ENCODE results near the gene TRRAP. TPM values are rescaled to one million over a fixed set of nuclear protein-coding genes. Genes with fewer than 3 reads are reported as not detected.

Gene TRRAP
- polyA plus RNA-seq, 1 donor (not counting 4 experiments of a cell fraction or from before 2014, with no cell fraction given), result 6.1 TPM

DNA sequence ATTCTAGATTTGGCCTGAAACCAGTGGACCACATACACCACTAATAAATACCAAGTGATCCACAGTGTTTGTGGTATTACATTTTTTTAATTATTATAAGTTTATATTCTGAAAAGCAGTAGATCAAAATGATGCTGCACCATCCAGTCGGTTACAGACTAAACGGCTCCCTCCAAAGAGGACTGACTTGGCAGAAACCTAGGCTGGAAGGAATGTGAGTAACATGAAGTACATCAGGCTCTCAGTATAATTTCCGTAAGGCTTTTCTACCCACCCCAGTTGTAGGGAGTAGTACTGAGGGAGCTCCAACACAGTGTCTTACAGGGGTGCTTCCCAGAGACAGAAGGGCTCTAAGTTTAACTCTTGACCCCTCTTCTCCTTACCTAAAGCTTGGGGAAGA, 119.5 kb downstream of the TRRAP start:
- Histone ChIP-seq H2AFZ (ENCODE audit: control insufficient read depth, low read length) (no peak overlapping the region), H3K4me1 (ENCODE audit: control insufficient read depth, extremely low read depth, insufficient read depth, low read length) (no peaks in the 10 kb centered on the region), H4K20me1 (ENCODE audit: control insufficient read depth, extremely low read depth, insufficient read depth, low read length) (no peaks in the 10 kb centered on the region), H3K27me3 (ENCODE audit: control insufficient read depth, extremely low read depth, insufficient read depth, low read length) (no peaks in the 10 kb centered on the region), H3K36me3 (ENCODE audit: control insufficient read depth in 2 of 2, extremely low read depth in 1 of 2, insufficient read depth in 2 of 2, low read length in 2 of 2) (peaks cover 26 to 32% of the 10 kb centered on the region in 2 experiments), H3K79me2 (ENCODE audit: control insufficient read depth, insufficient read depth, low read length) (no peaks in the 10 kb centered on the region), H3K9ac (ENCODE audit: control insufficient read depth, extremely low read depth, insufficient read depth, low read length) (no peak overlapping the region), H3K9me3 (ENCODE audit: control insufficient read depth, low read depth, low read length) (no peaks in the 10 kb centered on the region), H3K27ac (ENCODE audit: control insufficient read depth, insufficient read depth, low read length) (no peak overlapping the region), H3K4me3 (ENCODE audit: control insufficient read depth in 2 of 3, extremely low read depth in 1 of 3, insufficient read depth in 2 of 3, low read depth in 1 of 3, low read length in 3 of 3) (no peak overlapping the region), H3K4me2 (ENCODE audit: control insufficient read depth, extremely low read depth, insufficient read depth, low read depth, low read length) (no peak overlapping the region), H3K9me1 (ENCODE audit: control insufficient read depth, extremely low read depth, insufficient read depth, low read length) (no peaks in the 10 kb centered on the region)
- FAIRE-seq (no peak), DNase-seq (ENCODE audit: low read depth, low spot score) (no peak)
- no peak for TF ChIP-seq EZH2 (IDR thresholded peaks at IDR 0.05; ENCODE audit: low read length)
- dilution Hi-C loops (cut with MboI; ENCODE audit: extremely low pct_ligation_motif_present, low sequenced_read_pairs), result no loop called here

GRCh38 chr7:98998821-98999725, 120.7 kb downstream of the TRRAP start:
- no peaks in the 10 kb centered on the region for H3K9me3 ChIP-seq (ENCODE audit: control insufficient read depth, low read depth, low read length)
- DNase-seq (ENCODE audit: low read depth, low spot score), result no peak
- dilution Hi-C loops (cut with MboI; ENCODE audit: extremely low pct_ligation_motif_present, low sequenced_read_pairs), result no loop called here
- FAIRE-seq, result no peak
- no peaks in the 10 kb centered on the region for H3K4me1 ChIP-seq (ENCODE audit: control insufficient read depth, extremely low read depth, insufficient read depth, low read length)
- H3K36me3 ChIP-seq (ENCODE audit: control insufficient read depth in 2 of 2, extremely low read depth in 1 of 2, insufficient read depth in 2 of 2, low read length in 2 of 2), result peaks cover 22 to 23% of the 10 kb centered on the region in 2 experiments
- H3K4me2 ChIP-seq (ENCODE audit: control insufficient read depth, extremely low read depth, insufficient read depth, low read depth, low read length), result no peak overlapping the region
- H3K27me3 ChIP-seq (ENCODE audit: control insufficient read depth, extremely low read depth, insufficient read depth, low read length), result no peaks in the 10 kb centered on the region
- H2AFZ ChIP-seq (ENCODE audit: control insufficient read depth, low read length), result no peak overlapping the region
- H3K4me3 ChIP-seq (ENCODE audit: control insufficient read depth in 2 of 3, extremely low read depth in 1 of 3, insufficient read depth in 2 of 3, low read depth in 1 of 3, low read length in 3 of 3), result no peak overlapping the region
- TF ChIP-seq EZH2 (IDR thresholded peaks at IDR 0.05; ENCODE audit: low read length) (no peak), CTCF (optimal IDR thresholded peaks at IDR 0.05 in 1 of 3, IDR thresholded peaks at IDR 0.05 in 1 of 3, conservative IDR thresholded peaks at IDR 0.05 in 1 of 3; ENCODE audit: extremely low read depth in 1 of 3, insufficient read depth in 2 of 3, low read length in 3 of 3) (no peak)
- H3K79me2 ChIP-seq (ENCODE audit: control insufficient read depth, insufficient read depth, low read length), result no peaks in the 10 kb centered on the region
- H3K9me1 ChIP-seq (ENCODE audit: control insufficient read depth, extremely low read depth, insufficient read depth, low read length), result peaks cover 2% of the 10 kb centered on the region
- H4K20me1 ChIP-seq (ENCODE audit: control insufficient read depth, extremely low read depth, insufficient read depth, low read length), result no peaks in the 10 kb centered on the region
- no peak overlapping the region for H3K9ac ChIP-seq (ENCODE audit: control insufficient read depth, extremely low read depth, insufficient read depth, low read length)
- H3K27ac ChIP-seq (ENCODE audit: control insufficient read depth, insufficient read depth, low read length), result no peak overlapping the region
